SW 1271 (cell line): Measurements from ENCODE around the gene SEMA3F.
A peak's percentile ranks its signal among the peaks of the same experiment; 100 is the strongest.
"Not testable (repeated sequence)": the region's sequence is repeated elsewhere in the genome, so short reads cannot be mapped to it uniquely, and the experiment has no call there.

Source experiments
- DNase-seq, 2 experiments: peaks; one replicate each; lab custom pipeline; 2025; lab: John Stamatoyannopoulos, UW

SEMA3F gene

DNA sequence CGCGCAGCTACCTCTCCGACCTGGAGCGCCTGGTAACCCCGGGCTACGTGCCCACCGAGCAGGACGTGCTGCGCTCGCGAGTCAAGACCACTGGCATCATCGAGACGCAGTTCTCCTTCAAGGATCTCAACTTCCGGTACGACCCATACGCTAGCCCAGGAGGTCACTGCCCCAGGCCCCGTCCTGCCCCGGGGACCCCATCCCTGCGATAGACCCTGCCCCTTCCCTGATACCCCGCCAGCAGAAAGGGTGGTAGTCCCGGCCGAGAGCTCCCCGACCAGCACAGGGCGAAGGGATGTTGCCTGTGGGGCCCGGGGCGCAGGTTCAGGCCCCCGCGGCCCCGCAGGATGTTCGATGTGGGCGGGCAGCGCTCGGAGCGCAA, 38.6 kb downstream of the SEMA3F start:
- no peak for DNase-seq

DNA sequence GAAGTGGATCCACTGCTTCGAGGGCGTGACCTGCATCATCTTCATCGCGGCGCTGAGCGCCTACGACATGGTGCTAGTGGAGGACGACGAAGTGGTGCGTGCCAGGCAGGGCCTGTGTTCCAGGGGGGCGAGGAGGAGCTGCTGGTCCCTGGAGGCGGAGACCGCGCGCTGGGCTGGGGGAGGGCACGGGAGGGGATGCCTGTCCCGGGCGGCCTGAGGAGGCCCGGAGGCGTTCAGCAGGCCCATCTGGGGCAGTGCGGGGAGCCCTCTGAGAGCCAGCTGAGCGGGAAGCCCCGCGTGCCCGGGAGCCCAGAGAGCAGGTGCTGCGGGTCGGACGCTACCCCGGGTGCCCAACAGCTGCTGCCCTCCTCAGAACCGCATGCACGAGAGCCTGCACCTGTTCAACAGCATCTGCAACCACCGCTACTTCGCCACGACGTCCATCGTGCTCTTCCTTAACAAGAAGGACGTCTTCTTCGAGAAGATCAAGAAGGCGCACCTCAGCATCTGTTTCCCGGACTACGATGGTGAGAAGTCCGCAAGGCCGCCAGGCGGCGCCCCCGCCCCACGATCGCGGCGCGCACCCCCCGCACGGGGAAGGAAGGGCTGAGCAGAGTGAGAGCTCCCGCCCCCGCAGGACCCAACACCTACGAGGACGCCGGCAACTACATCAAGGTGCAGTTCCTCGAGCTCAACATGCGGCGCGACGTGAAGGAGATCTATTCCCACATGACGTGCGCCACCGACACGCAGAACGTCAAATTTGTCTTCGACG, 39.2 kb downstream of the SEMA3F start:
- peak in 1 of 2 experiments; percentile 11 for DNase-seq

DNA sequence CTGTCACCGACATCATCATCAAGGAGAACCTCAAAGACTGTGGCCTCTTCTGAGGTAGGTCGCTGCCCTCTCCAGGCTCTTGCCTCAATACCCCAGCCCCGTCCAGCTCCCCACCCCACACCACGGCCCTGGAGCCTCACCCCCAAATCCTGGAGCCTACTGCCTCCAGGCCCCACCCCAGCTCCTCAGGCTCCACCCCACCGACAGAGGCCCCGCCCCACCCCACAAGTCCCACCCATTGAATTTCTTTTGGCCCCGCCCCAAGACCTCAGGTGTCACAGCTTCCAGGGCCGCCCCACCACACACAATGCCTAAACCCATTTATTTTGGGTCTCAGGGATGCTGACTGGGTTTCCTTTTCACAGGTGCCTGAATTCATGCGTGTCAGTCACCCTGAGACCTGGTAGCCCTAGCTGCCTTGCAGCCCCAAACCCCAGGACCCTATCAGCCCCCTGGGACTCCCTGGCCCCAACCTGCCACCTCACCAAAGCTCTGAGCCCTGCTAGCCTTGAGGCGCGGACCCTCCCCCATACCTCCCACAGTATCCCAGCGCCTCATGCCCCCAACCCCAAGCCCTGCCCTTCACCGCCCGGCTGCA, 39.9 kb downstream of the SEMA3F start:
- no peak for DNase-seq

DNA sequence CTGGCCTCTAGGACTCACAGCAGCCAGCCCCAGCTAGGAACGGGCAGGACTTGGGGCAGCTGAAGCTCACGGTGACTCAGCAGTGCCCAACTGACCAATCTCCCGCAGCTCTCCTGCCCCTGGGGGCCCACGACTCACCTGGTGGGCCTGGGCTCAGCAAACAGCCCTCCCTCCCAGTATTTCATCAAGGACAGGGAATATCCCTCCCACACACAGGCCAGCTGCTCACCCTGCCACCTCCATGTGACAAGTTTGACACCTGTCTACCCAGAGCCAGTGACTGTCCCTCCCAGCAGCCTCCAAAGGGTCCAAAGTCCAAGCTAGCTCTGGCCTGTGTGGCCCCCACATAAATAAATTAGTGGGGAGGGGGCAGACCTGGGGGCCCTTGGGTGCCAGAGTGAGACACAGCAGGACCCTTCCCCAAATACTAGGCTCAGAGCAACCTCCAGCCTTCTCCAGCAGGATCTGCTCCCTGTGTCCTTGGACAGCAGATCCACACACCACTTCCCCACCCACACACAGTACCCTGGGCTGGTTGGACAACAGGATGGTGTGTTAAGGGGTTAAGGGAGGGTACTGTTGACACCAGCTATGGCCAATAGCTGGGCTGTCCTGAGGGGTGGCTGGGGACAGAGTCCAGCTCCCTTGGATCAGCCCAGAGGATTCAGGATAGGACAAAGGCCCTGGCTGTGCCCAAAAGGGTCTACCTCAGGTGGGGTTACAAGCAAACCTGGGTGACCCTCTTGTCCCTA, 40.6 kb downstream of the SEMA3F start:
- no peak for DNase-seq

DNA sequence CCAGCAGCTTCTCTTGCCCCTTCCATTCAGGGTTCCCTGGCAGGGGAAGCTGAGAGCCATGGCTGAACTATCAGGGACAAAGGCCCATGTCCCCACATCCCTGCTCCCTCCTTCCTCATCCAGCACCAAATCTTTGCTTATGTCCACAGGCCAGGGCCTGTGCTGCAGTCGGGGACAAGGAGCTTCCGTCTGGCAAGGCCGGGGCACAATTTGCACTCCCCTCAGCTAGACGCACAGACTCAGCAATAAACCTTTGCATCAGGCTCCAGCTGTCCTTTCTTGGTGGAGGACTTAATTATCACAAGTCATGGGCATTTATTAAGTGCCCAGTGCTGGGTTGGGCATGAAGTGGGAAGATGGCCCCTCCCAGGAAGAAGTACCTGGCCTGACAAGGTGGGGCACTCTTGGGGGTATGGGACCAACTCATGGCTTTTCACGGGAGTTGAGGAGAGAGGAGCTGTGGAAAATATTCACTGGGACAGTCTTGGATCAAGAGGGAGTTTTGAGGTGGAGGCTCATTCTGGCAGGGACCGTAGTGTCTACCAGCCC, 41.2 kb downstream of the SEMA3F start:
- DNase-seq, result no peak

DNA sequence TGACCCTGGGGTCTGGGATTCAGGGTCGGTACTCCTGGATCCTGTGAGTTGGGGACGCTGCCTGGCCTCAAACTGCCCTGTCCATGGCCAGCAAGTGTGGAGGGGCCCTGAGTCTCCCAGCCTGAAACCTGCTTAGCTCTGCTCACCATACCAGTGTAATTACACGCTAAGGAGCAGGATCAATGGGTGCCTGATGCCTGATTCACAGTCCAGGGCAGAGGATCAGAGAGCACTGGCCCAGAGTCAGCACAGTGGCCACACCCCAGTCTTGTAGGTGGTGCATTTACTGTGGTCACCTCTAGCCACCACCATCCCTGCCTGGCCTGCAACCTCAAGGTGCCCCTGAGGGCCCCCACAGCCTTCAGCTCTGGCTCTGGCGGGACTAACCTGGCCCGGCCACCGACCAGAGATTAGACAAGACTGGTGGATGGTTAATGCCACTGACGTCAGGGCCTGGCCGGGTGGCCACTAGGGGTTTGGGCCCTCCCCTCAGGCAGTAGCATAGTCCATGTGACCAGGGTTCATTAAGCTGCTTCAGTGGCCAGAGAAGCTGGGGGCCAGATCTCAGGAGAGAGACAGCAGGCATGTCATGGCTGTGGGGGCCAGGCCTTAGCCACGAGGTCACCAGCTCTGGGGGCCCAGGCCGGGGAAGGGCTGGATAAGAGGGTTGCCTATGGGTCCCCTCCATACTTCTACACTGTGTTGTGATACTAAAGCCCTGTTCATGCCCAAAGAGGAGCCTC, 46.6 kb downstream of the SEMA3F start:
- DNase-seq, result no peak

DNA sequence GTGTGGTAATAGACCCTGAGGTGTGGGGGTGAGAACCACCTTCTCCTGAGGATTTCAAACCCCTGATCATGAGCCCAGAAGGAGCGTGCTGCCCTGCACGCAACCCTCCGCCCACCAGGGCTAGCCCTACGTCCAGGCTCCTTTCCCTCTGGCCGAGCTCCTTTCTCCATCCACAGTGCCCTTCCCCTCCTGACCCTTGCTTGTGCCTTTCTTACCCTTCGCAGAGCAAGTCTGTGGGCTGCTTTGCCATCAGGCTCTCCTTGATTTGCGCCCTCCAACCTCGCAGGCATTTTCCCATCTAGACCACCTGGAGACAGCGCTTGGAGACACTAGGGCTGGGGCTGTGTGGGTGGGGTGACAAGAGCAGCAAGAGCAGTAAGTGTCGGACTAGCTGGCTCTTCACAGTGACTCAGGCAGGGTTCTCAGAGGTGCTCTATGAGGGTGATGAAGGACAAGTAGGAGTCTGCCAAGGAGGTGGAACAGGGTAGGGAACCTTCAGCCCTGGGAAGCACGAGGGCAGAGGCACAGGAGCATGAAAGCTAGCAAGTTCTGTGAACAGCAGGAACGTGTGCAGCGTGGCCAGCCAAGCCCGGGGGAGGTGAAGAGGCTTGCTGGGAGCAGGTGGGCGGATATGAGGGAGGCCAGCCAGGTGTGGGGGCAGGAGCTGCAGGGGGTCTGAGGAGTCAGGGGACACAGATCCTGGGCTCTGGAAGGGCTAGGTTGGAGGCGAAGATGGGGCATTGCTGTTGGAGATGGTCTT, 47.4 kb downstream of the SEMA3F start:
- DNase-seq, result no peak

DNA sequence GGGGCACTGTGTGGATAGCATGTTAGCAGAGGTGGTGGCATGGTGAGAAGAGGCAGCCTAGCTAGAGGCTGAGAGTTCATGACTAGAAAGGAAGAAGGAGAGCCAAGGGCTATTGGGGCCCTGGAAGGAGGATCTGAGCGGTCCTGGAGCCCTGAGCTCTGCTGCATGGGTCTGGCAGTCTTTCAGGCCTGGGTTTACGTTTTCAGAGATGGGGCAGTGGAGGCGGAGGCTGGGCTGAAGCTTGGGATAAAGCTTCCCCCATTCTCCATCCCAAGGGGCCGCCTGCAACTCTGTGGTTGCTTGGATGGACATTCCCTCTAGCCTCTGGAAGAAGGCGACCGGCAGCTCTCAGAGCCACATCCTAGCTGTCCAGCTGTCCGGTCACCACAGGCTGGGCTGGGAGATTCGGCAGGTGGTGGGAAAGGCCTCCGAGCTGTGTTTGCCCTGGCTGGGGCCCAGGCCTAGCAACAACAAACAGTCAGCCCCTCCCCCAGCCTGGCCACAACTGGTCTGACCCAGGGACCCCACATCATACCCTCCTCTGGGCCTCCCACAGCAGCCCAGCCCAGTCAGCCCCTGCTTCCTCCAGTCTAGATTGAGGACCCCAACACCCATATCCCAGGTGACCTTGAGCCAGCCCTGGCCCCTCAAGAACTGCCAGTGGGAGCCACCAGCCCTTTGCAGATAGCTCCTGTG, 48.1 kb downstream of the SEMA3F start:
- DNase-seq, result no peak

DNA sequence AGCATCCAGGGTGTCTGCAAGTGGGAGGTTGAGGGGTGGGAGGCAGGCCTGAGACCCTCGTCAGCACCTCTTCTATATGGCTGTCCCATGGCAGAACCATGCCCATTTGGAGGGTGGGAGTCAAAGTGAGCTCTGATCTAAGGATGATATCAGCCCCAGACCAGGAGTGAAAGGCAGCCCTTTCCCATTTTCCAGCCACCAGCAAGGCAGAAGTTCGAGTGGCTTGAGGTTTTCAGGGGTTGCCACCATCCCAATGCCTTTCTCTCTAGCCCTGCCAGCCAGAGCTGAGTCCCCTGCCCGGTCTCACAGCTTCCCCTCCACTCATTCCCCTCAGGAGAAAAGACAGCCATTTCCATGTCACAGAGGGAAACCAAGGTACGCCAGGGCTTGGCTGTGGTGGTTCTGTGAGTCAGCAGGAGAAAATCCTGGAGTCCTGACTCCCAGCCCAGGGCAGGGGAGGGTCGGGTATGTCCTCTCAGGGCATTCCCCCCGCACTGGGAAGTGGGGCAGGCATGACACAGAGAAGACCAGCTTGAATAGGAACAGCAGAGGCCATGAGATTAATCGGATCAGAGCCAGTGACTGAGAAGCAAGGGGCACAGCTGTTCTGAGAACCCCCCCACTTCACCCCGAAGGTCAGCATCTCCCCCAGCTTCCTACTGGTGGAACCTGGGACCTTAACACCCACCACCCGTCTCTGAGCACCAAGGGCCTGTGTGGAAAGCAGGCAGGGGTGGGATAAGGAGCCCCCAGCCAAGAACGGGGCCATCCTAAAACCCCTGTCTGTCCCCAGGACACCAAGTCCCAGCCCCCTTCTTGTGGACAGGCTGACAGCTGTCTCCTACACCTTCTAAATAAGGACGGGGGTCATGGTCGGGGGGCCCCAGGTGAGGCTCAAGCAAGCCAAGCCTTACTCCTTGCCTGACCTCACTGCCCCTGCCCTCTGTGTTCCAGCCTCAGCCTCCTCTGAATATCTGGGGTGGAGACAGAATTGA, 49.0 kb downstream of the SEMA3F start:
- DNase-seq, result no peak

DNA sequence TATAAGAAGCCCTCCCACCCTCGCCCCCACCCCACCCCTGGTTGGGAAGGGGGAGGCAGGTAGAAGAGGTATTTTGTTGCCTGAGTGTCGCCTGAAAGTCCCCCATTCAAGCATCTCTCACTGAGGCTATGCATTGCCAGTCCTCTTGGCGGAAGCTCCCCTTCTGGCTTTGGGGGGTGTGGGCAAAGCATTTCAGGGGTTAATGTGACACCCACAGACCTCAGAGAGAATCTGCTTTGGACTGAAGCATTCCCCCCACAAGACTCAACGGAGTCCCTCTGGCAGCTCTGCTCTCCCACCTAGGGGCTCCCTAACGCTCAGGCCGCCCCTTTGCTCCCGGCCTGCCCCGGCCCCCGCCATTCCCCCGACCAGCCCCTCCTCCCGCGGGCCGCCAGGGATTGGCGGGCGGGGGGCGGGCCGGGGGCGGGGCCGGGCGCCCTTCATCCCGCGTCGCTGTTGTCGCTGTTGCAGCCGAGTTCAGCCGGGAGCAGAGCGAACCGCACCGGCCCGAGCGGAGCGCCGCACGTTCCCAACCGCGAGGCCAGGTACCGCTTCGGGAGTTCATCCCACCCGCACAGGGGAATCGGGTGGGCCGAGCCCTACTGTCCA, 49.8 kb downstream of the SEMA3F start, which contains the start of gene SLC38A3:
Gene SLC38A3, plus strand, starts transcription at position 468 of the 609 bp plus-strand sequence. CDS start 8,929 bp downstream, outside the sequence.
- no peak for DNase-seq

DNA sequence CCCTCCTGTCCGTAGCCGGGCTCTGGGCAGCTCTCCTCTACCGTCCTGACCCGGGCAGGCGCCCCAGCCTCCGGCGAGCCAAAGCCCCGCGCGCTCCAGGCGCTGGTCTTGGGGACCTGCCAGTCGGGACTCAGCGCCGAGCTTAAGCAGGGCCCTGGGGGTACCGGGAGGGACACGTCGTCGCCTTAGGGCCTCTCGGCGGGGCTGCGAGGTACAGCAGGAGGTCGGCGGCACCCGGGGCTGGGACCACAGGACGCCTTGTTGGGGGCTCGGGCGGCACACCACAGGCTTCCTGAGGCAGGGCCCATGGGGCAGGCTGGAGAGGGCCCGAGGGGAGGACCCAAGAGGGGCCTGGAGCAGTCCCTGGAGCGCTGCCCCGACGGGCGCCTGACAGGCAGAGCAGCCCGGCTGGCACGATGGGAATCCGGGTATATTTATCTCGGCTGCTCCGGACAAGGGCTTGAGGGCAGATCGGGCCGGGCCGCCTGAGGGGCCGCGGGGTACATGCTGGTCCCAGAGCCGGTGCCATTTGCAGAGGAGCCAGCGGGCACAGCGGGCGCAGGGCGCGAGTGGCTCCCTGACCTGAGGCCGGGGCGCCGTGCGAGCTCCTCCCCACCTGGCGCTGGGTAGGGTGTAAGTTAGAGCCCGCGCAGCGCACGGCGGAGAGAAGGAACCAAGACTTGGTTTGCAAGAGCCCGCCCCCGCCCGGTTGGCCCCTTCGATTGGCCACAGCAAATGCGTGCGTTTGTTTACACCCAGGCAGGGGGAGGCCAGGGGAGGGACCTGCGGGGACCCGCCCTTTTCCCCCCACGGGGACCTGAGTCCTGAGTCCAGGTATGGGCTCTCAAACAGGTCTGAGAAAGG, 50.5 kb downstream of the SEMA3F start:
- no peak for DNase-seq

DNA sequence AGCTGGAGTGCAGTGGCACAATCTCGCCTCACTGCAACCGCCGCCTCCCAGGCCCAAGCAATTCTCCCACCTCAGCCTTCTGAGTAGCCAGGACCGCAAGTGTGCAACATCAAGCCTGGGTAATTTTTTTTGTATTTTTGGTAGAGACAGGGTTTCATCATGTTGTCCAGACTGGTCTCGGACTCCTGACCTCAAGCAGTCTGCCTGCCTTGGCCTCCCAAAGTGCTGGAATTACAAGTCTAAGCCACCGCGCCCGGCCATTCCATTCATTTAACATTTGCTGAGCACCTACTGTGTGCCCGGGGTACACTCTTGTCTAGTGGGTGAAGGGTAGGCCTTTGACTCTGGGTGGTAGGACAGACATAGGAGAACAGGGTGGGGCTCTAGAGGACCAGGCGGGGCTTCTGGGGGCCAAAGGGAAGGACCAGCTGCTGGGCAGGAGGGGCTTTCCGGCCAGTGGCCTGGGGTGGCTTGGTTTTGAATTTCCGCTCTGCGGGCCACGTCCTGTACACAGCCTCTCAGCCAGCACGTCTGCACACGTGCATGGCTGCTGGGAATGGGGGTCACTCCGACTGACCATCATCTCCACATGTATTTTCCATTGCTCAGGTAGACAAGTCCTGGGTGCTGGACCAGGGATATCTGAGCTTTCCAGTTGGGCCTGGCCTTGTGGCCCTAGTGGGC, 52.4 kb downstream of the SEMA3F start:
- no peak for DNase-seq

DNA sequence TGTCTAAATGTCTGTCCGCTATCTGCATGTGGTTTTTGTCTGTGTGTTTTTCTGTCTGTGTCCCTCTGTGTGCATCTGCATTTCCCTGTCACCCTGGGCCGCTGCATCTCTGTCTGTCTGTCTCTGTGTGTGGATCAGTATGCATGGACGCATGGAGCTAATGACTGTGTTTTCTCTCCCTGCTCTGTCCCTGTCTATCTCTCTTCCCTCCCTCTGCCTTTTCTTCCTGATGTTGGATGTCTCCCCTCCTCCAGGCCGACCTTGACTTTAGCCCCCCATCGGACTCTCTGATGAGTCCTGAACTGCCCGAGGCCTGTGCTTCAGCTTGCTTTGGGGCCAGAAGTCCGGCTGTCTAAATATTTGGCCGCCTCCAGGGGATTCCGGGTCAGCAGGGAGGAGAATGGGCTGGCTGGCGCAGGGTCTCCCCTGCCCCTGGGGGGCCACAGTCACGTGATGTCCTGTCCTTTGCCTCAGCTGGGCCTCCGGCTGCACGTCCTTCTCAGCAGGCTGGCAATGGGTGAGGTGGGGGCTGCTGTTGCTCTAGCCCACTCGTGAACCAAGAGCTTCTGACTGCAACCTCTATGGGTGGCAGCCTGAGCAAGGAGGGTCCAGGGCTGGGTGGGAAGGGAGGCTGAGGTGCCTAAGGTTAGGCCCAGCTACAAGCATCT, 53.7 kb downstream of the SEMA3F start:
- DNase-seq, result no peak

DNA sequence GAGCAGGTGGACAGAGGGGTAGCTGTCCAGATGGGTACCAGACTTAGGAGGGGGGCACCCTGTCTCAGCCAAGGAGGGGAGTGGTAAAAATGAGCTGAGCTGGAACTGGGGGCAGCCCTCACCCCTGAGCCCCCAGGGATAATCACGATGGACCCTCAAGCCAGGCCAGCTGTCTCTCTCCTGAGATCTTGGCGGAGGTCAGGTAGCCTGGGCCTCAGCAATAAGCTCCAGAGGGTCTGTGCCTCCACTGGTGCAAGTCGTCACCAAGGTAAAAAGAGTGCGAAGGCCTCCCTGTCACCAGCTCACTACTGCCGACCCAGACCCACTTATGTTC, 55.0 kb downstream of the SEMA3F start:
- DNase-seq, result no peak

DNA sequence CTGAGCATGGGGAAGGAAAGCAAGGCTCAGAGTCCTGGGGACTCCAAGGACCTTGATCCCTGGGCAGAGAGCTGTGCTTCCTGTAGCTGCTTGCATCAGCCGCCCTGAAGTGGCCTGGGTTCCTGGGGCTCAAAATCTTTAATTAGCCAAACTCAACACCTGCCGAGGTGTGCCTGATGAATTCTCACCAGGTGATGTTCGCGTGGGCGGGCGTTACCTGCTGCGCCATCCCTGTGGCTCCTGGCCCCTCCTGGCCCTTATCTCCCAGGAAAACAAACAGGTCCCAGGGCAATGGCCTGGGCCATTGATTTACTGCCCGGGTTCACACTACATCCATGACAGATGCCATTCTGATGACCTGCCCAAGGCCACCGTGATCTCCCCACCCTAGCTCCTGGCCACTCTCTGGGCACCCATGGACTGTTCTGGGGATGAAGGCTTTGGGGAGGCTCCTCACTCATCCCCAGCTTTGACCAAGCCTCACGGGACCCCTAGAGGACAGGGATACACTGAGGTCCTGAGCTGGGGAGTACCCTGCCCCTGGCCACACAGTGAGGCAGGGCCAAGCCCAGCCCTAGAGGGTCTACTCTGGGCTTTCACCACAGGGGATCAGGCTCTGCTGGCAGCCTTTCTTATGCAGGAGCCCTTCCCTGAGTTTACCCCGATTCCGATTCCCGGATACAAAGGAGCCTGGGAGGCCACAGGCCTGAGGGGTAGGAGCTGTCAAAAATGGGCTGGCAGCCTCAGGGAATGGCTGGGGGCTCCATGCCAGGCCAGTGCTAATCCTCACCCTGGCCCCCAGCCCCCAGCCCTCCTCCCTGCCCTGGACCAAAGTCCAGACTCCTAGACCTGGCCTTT, 55.6 kb downstream of the SEMA3F start:
- no peak for DNase-seq

DNA sequence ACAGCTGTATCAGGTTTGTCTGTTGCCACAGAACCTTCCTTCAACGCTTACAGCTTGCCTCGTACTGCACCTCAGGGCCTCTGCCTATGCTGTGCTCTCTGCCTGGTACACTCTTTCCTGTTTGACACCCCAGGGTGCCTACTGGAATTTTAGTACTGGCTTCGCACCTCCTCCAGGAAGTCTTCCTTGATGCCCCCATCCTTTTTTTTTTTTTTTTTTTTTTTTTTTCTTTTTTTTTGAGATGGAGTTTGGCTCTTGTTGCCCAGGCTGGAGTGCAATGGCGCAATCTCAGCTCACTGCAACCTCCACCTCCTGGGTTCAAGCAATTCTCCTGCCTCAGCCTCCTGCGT, 56.2 kb downstream of the SEMA3F start:
- not testable (repeated sequence) for DNase-seq
